ENCODE results near the gene GLB1L.

- no peak for TF ChIP-seq EZH2 (IDR thresholded peaks at IDR 0.05; ENCODE audit: insufficient read depth, poor library complexity, severe bottlenecking)
- no peak for TF ChIP-seq EZH2phosphoT487 (IDR thresholded peaks at IDR 0.05; ENCODE audit: insufficient read depth, low read depth)
Measured at GRCh38 chr2:219199470-219200211, 45.6 kb downstream of the GLB1L start.
